ENCODE results near the gene MAT2B. TPM values are rescaled to one million over a fixed set of nuclear protein-coding genes. Genes with fewer than 3 reads are reported as not detected.
A peak's percentile ranks its signal among the peaks of the same experiment; 100 is the strongest.

The MAT2B gene
- total and polyA plus RNA-seq, 9 of the 15 experiments (the other 6 are each of a cell fraction or from before 2014, with no cell fraction given) = 32.0 to 57.7 (median 43.6) TPM

DNA sequence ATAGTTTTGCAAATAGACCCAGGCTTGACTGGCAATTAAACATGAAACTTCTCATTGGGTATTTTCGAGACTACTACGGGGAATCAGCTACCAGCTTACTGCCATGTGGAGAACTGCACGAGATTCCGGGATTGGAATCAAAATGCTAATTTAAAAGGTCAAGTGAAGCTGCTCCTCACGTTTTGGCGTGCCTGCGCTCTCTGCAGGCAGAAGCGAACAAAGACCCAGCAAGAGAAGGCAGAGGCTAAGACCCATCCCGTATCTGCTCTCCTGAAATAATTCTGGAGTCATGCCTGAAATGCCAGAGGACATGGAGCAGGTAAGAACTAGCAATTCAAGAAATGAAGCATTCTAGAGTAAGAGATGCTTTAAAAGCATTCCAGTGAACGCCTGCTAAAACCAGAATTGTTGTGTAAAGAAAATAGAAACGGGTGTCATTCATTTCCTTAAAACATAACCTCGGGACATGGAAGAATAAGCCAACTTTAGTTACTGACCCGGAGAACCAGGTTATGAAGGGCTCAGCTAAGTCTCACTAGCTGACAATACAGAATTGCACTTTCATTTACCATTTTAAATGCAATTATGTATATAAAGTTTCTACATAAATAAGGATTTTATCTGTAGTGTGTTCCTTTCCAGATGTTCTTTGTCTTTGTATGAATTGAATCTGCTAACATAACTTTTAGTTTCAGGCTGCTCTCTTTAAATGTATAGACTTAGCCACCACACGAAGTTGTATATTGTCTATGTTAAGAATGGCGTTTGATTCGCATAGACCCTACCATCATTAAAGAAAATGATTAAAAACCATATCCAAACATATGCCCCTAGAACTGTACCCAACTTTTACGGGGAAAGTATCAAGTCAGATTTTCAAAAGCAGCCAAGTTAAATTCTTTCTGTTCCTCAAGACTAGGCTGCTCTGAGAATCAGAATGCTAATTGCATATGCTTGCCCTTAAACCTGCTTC lies 2.0 kb upstream of the MAT2B start (continued):
- TF ChIP-seq SAP30 (IDR thresholded peaks at IDR 0.05; ENCODE audit: borderline replicate concordance, insufficient read depth, low read depth, low read length, poor library complexity, severe bottlenecking) (peak; percentile 2), TBP (optimal IDR thresholded peaks at IDR 0.05; ENCODE audit: low read depth, low read length) (peak; percentile 79), PHF8 (IDR thresholded peaks at IDR 0.05; ENCODE audit: borderline replicate concordance, low read length) (peak; percentile 17; the same call in 1 of the 2 replicates), ZNF668 (CRISPR knock-in tag; IDR thresholded peaks at IDR 0.05) (no peak), SPI1 (IDR thresholded peaks at IDR 0.05; ENCODE audit: borderline replicate concordance, low read depth, low read length) (no peak), SRSF1 (IDR thresholded peaks at IDR 0.05; ENCODE audit: low read depth, low read length) (no peak), SNRNP70 (optimal IDR thresholded peaks at IDR 0.05; ENCODE audit: low read depth, low read length) (no peak)
- TF ChIP-seq, protein P1, sequence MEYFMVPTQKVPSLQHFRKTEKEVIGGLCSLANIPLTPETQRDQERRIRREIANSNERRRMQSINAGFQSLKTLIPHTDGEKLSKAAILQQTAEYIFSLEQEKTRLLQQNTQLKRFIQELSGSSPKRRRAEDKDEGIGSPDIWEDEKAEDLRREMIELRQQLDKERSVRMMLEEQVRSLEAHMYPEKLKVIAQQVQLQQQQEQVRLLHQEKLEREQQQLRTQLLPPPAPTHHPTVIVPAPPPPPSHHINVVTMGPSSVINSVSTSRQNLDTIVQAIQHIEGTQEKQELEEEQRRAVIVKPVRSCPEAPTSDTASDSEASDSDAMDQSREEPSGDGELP (CRISPR knock-in tag; IDR thresholded peaks at IDR 0.05; ENCODE audit: borderline replicate concordance) = 0 out of 2 replicates have a peak, but pooled peaks have one; percentile 15
- TF ChIP-seq, protein P2, sequence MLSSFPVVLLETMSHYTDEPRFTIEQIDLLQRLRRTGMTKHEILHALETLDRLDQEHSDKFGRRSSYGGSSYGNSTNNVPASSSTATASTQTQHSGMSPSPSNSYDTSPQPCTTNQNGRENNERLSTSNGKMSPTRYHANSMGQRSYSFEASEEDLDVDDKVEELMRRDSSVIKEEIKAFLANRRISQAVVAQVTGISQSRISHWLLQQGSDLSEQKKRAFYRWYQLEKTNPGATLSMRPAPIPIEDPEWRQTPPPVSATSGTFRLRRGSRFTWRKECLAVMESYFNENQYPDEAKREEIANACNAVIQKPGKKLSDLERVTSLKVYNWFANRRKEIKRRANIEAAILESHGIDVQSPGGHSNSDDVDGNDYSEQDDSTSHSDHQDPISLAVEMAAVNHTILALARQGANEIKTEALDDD (IDR thresholded peaks at IDR 0.05) = peak; percentile 66; the same call in 1 of the 2 replicates

Measured in K562 (cell line).